ENCODE data around the gene NUMBL. TPM values are rescaled to one million over a fixed set of nuclear protein-coding genes. Genes with fewer than 3 reads are reported as not detected.
A peak's percentile ranks its signal among the peaks of the same experiment; 100 is the strongest.

NUMBL gene
- total RNA-seq, 1 experiment from 2014 or later: 33.8 TPM

- Histone ChIP-seq H3K36me3 (ENCODE audit: insufficient read depth, low read length) (0 out of 2 replicates have a peak, but pooled peaks cover 2% of the 10 kb centered on the region), H4K20me1 (ENCODE audit: insufficient read depth, low read depth, low read length) (no peaks in the 10 kb centered on the region), H3K27ac (ENCODE audit: low read length) (no peak overlapping the region), H2AFZ (ENCODE audit: low read length) (no peak overlapping the region), H3K79me2 (ENCODE audit: low read length) (peaks cover 7% of the 10 kb centered on the region), H3K9me3 (ENCODE audit: low read length) (no peaks in the 10 kb centered on the region), H3K9ac (ENCODE audit: low read length) (no peak overlapping the region), H3K9me2 (replicated peaks; ENCODE audit: insufficient read depth, low read length) (no peaks in the 10 kb centered on the region), H3K4me3 (ENCODE audit: low read length) (no peak overlapping the region), H3K4me2 (ENCODE audit: low read depth, low read length, poor library complexity, severe bottlenecking) (no peak overlapping the region), H3K27me3 (ENCODE audit: low read length) (no peaks in the 10 kb centered on the region), H3K4me1 (ENCODE audit: low read length) (no peaks in the 10 kb centered on the region)
- DNase-seq: no peak
These were observed 35.8 kb upstream of the NUMBL start for GRCh38 chr19:40726279-40726678.

GRCh38 chr19:40724855-40725254, 34.4 kb upstream of the NUMBL start:
- Histone ChIP-seq H4K20me1 (ENCODE audit: insufficient read depth, low read depth, low read length) (no peaks in the 10 kb centered on the region), H3K9me3 (ENCODE audit: low read length) (no peaks in the 10 kb centered on the region), H3K36me3 (ENCODE audit: insufficient read depth, low read length) (no peaks in the 10 kb centered on the region), H2AFZ (ENCODE audit: low read length) (no peak overlapping the region), H3K4me2 (ENCODE audit: low read depth, low read length, poor library complexity, severe bottlenecking) (no peak overlapping the region), H3K4me3 (ENCODE audit: low read length) (no peak overlapping the region), H3K4me1 (ENCODE audit: low read length) (peaks cover under 1% of the 10 kb centered on the region; the same call in 1 of the 2 replicates), H3K79me2 (ENCODE audit: low read length) (peaks cover 19% of the 10 kb centered on the region), H3K27ac (ENCODE audit: low read length) (no peak overlapping the region), H3K9ac (ENCODE audit: low read length) (no peak overlapping the region), H3K27me3 (ENCODE audit: low read length) (no peaks in the 10 kb centered on the region), H3K9me2 (replicated peaks; ENCODE audit: insufficient read depth, low read length) (no peaks in the 10 kb centered on the region)
- no peak for DNase-seq

GRCh38 chr19:40724315-40724714, 33.9 kb upstream of the NUMBL start:
- no peaks in the 10 kb centered on the region for H3K36me3 ChIP-seq (ENCODE audit: insufficient read depth, low read length)
- no peaks in the 10 kb centered on the region for H3K9me2 ChIP-seq (replicated peaks; ENCODE audit: insufficient read depth, low read length)
- no peak overlapping the region for H3K27ac ChIP-seq (ENCODE audit: low read length)
- no peak for DNase-seq
- no peak overlapping the region for H2AFZ ChIP-seq (ENCODE audit: low read length)
- no peak overlapping the region for H3K9ac ChIP-seq (ENCODE audit: low read length)
- H3K4me3 ChIP-seq (ENCODE audit: low read length): no peak overlapping the region
- no peaks in the 10 kb centered on the region for H4K20me1 ChIP-seq (ENCODE audit: insufficient read depth, low read depth, low read length)
- H3K4me2 ChIP-seq (ENCODE audit: low read depth, low read length, poor library complexity, severe bottlenecking): no peak overlapping the region
- H3K9me3 ChIP-seq (ENCODE audit: low read length): no peaks in the 10 kb centered on the region
- H3K4me1 ChIP-seq (ENCODE audit: low read length): peaks cover 6% of the 10 kb centered on the region
- peaks cover 25% of the 10 kb centered on the region for H3K79me2 ChIP-seq (ENCODE audit: low read length)
- H3K27me3 ChIP-seq (ENCODE audit: low read length): no peaks in the 10 kb centered on the region

GRCh38 chr19:40723661-40724254, 33.3 kb upstream of the NUMBL start:
- no peaks in the 10 kb centered on the region for H3K27me3 ChIP-seq (ENCODE audit: low read length)
- no peak overlapping the region for H3K9ac ChIP-seq (ENCODE audit: low read length)
- no peak overlapping the region for H3K4me2 ChIP-seq (ENCODE audit: low read depth, low read length, poor library complexity, severe bottlenecking)
- H3K4me1 ChIP-seq (ENCODE audit: low read length): peaks cover 12% of the 10 kb centered on the region
- peaks cover 27% of the 10 kb centered on the region for H3K79me2 ChIP-seq (ENCODE audit: low read length)
- H3K4me3 ChIP-seq (ENCODE audit: low read length): no peak overlapping the region
- H3K36me3 ChIP-seq (ENCODE audit: insufficient read depth, low read length): no peaks in the 10 kb centered on the region
- H3K27ac ChIP-seq (ENCODE audit: low read length): no peak overlapping the region
- no peak overlapping the region for H2AFZ ChIP-seq (ENCODE audit: low read length)
- DNase-seq: no peak
- H3K9me2 ChIP-seq (replicated peaks; ENCODE audit: insufficient read depth, low read length): no peaks in the 10 kb centered on the region
- H3K9me3 ChIP-seq (ENCODE audit: low read length): no peaks in the 10 kb centered on the region
- no peaks in the 10 kb centered on the region for H4K20me1 ChIP-seq (ENCODE audit: insufficient read depth, low read depth, low read length)

GRCh38 chr19:40721936-40722661, 31.6 kb upstream of the NUMBL start:
- Histone ChIP-seq H3K36me3 (ENCODE audit: insufficient read depth, low read length) (no peaks in the 10 kb centered on the region), H3K9ac (ENCODE audit: low read length) (no peak overlapping the region)

GRCh38 chr19:40721140-40721486, 30.7 kb upstream of the NUMBL start:
- peaks cover 47% of the 10 kb centered on the region for H3K79me2 ChIP-seq (ENCODE audit: low read length)
- no peak overlapping the region for H3K4me2 ChIP-seq (ENCODE audit: low read depth, low read length, poor library complexity, severe bottlenecking)
- peaks cover 27% of the 10 kb centered on the region for H3K4me1 ChIP-seq (ENCODE audit: low read length)
- no peaks in the 10 kb centered on the region for H3K36me3 ChIP-seq (ENCODE audit: insufficient read depth, low read length)
- H3K4me3 ChIP-seq (ENCODE audit: low read length): no peak overlapping the region
- DNase-seq: no peak
- H3K9me3 ChIP-seq (ENCODE audit: low read length): no peaks in the 10 kb centered on the region
- H3K27me3 ChIP-seq (ENCODE audit: low read length): no peaks in the 10 kb centered on the region
- H4K20me1 ChIP-seq (ENCODE audit: insufficient read depth, low read depth, low read length): no peaks in the 10 kb centered on the region
- no peak overlapping the region for H3K27ac ChIP-seq (ENCODE audit: low read length)
- no peak overlapping the region for H2AFZ ChIP-seq (ENCODE audit: low read length)
- H3K9me2 ChIP-seq (replicated peaks; ENCODE audit: insufficient read depth, low read length): no peaks in the 10 kb centered on the region
- no peak overlapping the region for H3K9ac ChIP-seq (ENCODE audit: low read length)

More at GRCh38 chr19:40721936-40722661, 31.6 kb upstream of the NUMBL start:
- Histone ChIP-seq H2AFZ (ENCODE audit: low read length) (no peak overlapping the region), H3K27me3 (ENCODE audit: low read length) (no peaks in the 10 kb centered on the region), H3K9me2 (replicated peaks; ENCODE audit: insufficient read depth, low read length) (no peaks in the 10 kb centered on the region), H3K27ac (ENCODE audit: low read length) (no peak overlapping the region), H3K79me2 (ENCODE audit: low read length) (peaks cover 43% of the 10 kb centered on the region), H3K4me3 (ENCODE audit: low read length) (no peak overlapping the region), H3K9me3 (ENCODE audit: low read length) (no peaks in the 10 kb centered on the region), H3K4me2 (ENCODE audit: low read depth, low read length, poor library complexity, severe bottlenecking) (no peak overlapping the region), H3K4me1 (ENCODE audit: low read length) (peaks cover 27% of the 10 kb centered on the region), H4K20me1 (ENCODE audit: insufficient read depth, low read depth, low read length) (no peaks in the 10 kb centered on the region)
- DNase-seq: no peak

- Histone ChIP-seq H2AFZ (ENCODE audit: low read length) (peak overlapping the region; percentile 26; the same call in 1 of the 2 replicates), H3K4me3 (ENCODE audit: low read length) (peak overlapping the region; percentile 69; the same call in 1 of the 2 replicates), H3K27ac (ENCODE audit: low read length) (peak overlapping the region; percentile 53), H3K9ac (ENCODE audit: low read length) (peak overlapping the region; percentile 82), H3K79me2 (ENCODE audit: low read length) (peaks cover 58% of the 10 kb centered on the region), H3K9me3 (ENCODE audit: low read length) (no peaks in the 10 kb centered on the region), H3K9me2 (replicated peaks; ENCODE audit: insufficient read depth, low read length) (no peaks in the 10 kb centered on the region), H4K20me1 (ENCODE audit: insufficient read depth, low read depth, low read length) (no peaks in the 10 kb centered on the region), H3K27me3 (ENCODE audit: low read length) (no peaks in the 10 kb centered on the region), H3K4me1 (ENCODE audit: low read length) (peaks cover 38% of the 10 kb centered on the region), H3K4me2 (ENCODE audit: low read depth, low read length, poor library complexity, severe bottlenecking) (peak overlapping the region; percentile 81), H3K36me3 (ENCODE audit: insufficient read depth, low read length) (no peaks in the 10 kb centered on the region)
- DNase-seq: peak; percentile 56
These were observed 29.0 kb upstream of the NUMBL start for GRCh38 chr19:40719414-40719894.

GRCh38 chr19:40718774-40719391, 28.4 kb upstream of the NUMBL start:
- Histone ChIP-seq H4K20me1 (ENCODE audit: insufficient read depth, low read depth, low read length) (no peaks in the 10 kb centered on the region), H3K9me3 (ENCODE audit: low read length) (no peaks in the 10 kb centered on the region), H3K27ac (ENCODE audit: low read length) (peak overlapping the region; percentile 53), H3K27me3 (ENCODE audit: low read length) (no peaks in the 10 kb centered on the region), H3K9me2 (replicated peaks; ENCODE audit: insufficient read depth, low read length) (no peaks in the 10 kb centered on the region), H3K4me2 (ENCODE audit: low read depth, low read length, poor library complexity, severe bottlenecking) (peak overlapping the region; percentile 81), H3K9ac (ENCODE audit: low read length) (peak overlapping the region; percentile 82), H3K79me2 (ENCODE audit: low read length) (peaks cover 64% of the 10 kb centered on the region), H3K36me3 (ENCODE audit: insufficient read depth, low read length) (no peaks in the 10 kb centered on the region), H2AFZ (ENCODE audit: low read length) (peak overlapping the region; percentile 47; the same call in 1 of the 2 replicates), H3K4me1 (ENCODE audit: low read length) (peaks cover 44% of the 10 kb centered on the region), H3K4me3 (ENCODE audit: low read length) (peak overlapping the region; percentile 69)
- DNase-seq: peak; percentile 72

Measured in Karpas-422 (cell line).